Measurements from ENCODE around the gene GIMAP8.
"Not testable (repeated sequence)": the region's sequence is repeated elsewhere in the genome, so short reads cannot be mapped to it uniquely, and the experiment has no call there.

The GIMAP8 gene

GRCh38 chr7:150441524-150441923 lies 8.9 kb upstream of the GIMAP8 start:
- no peak for DNase-seq

GRCh38 chr7:150442811-150443210 lies 7.6 kb upstream of the GIMAP8 start:
- DNase-seq, result no peak

- DNase-seq, result no peak
Observed at GRCh38 chr7:150443793-150444540, 6.5 kb upstream of the GIMAP8 start.

GRCh38 chr7:150444674-150445365 lies 5.6 kb upstream of the GIMAP8 start:
- DNase-seq, result no peak

GRCh38 chr7:150446288-150446938 lies 4.0 kb upstream of the GIMAP8 start:
- no peak for DNase-seq

GRCh38 chr7:150447966-150448788 lies 2.3 kb upstream of the GIMAP8 start:
- no peak for DNase-seq

GRCh38 chr7:150448789-150449147 lies 1.7 kb upstream of the GIMAP8 start:
- peak; percentile 92 for DNase-seq

- DNase-seq, result peak; percentile 26
Observed at GRCh38 chr7:150449206-150449952, 1.1 kb upstream of the GIMAP8 start.

GRCh38 chr7:150451097-150451793 lies 815 bp downstream of the GIMAP8 start:
- DNase-seq, result peak; percentile 82

GRCh38 chr7:150451833-150452461 lies 1.5 kb downstream of the GIMAP8 start:
- peak; percentile 59 for DNase-seq

GRCh38 chr7:150453181-150453580 lies 2.8 kb downstream of the GIMAP8 start:
- peak; percentile 40 for DNase-seq

GRCh38 chr7:150453892-150454291 lies 3.5 kb downstream of the GIMAP8 start:
- DNase-seq, result no peak

- DNase-seq, result not testable (repeated sequence)
Observed at GRCh38 chr7:150457064-150457463, 6.6 kb downstream of the GIMAP8 start.

- no peak for DNase-seq
Observed at GRCh38 chr7:150458235-150458634, 7.8 kb downstream of the GIMAP8 start.

GRCh38 chr7:150458756-150459155 lies 8.3 kb downstream of the GIMAP8 start:
- DNase-seq, result no peak

- no peak for DNase-seq
Observed at GRCh38 chr7:150461520-150461919, 11.1 kb downstream of the GIMAP8 start.

- no peak for DNase-seq
Observed at GRCh38 chr7:150462413-150462812, 12.0 kb downstream of the GIMAP8 start.

GRCh38 chr7:150463461-150463860 lies 13.0 kb downstream of the GIMAP8 start:
- DNase-seq, result no peak

- no peak for DNase-seq
Observed at GRCh38 chr7:150464962-150465361, 14.5 kb downstream of the GIMAP8 start.

- no peak for DNase-seq
Observed at GRCh38 chr7:150465414-150465813, 15.0 kb downstream of the GIMAP8 start.

- no peak for DNase-seq
Observed at GRCh38 chr7:150466477-150466876, 16.0 kb downstream of the GIMAP8 start.
